HG03442 (cell line): ENCODE results near the gene NCOA6.
"Not testable (repeated sequence)": the region's sequence is repeated elsewhere in the genome, so short reads cannot be mapped to it uniquely, and the experiment has no call there.

Experiments
- ATAC-seq: cut with Tn5 transposase; IDR thresholded peaks from one replicate; pipeline ENCODE4 v1.9.1; 2021; ENCODE audit warnings: mild to moderate bottlenecking, moderate library complexity; ENCODE audit not compliant: unreplicated experiment

NCOA6 gene

DNA sequence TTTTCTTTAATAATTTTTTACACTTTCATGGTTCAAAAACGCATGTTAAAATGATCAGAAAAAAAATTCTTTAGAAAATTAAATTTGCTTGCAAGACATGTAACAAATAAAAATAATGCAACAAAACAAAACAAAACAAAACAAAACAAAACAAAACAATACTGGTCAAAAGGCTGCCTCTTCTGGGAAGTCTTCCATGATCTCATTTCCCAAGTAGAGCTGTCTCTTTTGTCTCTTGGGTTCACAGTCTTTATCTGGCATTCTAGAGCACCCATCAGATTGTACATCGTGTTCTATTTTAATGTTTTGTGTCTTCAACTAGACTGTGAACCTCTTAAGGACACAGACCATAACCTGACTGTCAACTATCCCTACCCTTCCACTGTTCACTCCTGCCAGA lies 96.0 kb downstream of the NCOA6 start:
- ATAC-seq, result no peak

DNA sequence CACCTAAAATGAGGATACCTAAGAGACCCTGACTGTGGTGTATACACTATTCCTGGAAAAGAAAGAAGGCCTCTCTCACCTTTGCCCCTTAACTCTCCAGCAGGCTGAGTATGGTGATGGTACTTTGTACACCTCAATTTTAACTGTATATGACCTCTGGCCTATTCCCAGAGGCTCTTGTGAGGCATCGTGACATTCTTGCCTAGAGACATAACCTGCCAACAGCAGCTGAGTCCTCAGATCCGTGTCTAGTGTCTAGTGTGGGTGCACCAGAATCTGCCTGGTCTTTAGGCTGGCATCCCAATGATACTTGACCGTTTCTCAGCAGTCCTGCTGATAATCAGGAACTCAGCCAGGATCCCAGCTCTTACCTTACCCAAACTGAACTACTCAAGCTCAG lies 101.3 kb downstream of the NCOA6 start:
- ATAC-seq, result no peak

DNA sequence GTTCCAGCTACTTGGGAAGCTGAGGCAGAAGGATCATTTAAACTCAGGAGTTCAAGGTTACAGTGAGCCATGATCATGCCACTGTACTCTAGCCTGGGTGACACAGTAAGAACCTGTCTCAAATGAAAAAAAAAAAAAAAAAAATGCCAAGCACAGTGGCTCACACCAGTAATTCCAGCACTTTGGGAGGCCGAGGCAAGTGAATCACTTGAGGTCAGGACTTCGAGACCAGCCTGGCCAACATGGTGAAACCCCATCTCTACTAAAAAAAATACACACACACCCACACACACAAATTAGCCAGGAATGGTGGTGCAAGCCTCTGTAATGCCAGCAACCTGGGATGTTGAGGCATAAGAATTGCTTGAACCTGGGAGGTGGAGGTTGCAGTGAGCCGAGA lies 102.9 kb downstream of the NCOA6 start:
- not testable (repeated sequence) for ATAC-seq

DNA sequence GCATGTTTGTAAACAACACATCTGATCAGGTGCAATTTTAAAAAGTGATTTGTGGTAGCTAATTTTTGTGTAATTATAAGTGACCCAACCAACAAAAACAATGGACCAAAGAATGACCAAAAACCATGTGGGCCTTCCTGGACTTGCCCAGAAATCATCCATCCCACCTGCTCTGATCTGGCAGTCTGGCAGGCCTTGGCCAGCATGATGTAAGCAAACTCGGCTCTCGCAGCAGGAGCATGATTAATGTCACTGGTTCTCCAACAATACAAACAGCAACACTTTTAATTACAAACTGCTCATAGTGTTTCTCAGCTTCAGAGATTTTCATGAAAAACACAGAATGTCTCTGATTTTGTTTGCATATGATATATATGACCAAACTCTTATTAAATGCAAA lies 105.2 kb downstream of the NCOA6 start:
- no peak for ATAC-seq

GRCh38 chr20:34719242-34720017 lies 106.0 kb downstream of the NCOA6 start:
- peak; percentile 88 for ATAC-seq

GRCh38 chr20:34717230-34718095 lies 108.0 kb downstream of the NCOA6 start:
- no peak for ATAC-seq

GRCh38 chr20:34716921-34717229 lies 108.6 kb downstream of the NCOA6 start:
- ATAC-seq, result no peak

- no peak for ATAC-seq
Observed at GRCh38 chr20:34715384-34715783, 110.1 kb downstream of the NCOA6 start.

GRCh38 chr20:34713944-34714515 lies 111.4 kb downstream of the NCOA6 start:
- ATAC-seq, result not testable (repeated sequence)

- no peak for ATAC-seq
Observed at GRCh38 chr20:34713194-34713943, 112.1 kb downstream of the NCOA6 start.

DNA sequence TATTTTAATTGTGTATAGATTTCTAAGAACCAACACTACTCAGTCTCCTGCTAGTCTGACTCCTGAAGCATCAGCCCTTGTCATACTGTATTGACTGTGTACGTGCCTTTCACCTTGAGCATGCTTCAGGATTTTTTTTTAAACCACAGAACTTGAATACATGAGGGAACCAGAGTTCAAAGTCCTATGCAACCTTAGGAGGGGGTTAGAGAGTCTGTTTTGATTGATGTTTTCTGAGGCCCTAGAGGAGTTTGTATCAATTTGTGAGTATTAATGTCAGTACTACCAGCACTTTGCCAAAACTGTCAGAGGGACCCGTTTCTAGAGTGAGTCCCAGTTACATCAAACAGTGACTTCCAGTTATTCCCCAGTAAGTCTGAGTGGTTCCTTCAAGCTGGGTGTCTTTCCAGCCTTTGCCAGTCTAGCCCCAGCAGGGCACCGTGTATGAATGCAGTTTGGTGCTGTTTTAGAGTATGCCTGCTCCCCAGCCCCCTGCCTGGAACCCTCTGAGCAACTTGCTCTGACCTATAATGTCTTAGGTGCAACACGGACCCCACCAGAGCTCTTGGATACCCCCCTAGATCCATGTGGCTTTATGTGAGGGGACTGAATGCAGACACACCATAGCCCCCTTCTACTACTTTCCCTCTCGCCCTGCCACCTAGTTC lies 112.8 kb downstream of the NCOA6 start:
- ATAC-seq, result no peak

GRCh38 chr20:34711813-34712430 lies 113.5 kb downstream of the NCOA6 start:
- no peak for ATAC-seq

- no peak for ATAC-seq
Observed at GRCh38 chr20:34710861-34711574, 114.4 kb downstream of the NCOA6 start.

DNA sequence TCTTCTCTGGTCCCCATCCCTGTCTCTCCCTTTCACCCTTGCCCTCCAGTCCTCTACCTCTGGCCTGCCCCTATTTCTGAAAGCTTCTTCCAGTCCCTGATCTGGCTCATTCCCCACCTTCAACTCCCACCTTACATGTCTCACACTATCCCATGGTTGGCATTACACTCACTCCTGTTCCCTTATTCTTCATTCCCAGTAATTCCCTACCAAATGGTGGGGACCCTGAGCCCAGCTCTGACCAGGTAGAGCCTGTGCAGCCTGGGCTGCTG lies 114.9 kb downstream of the NCOA6 start:
- no peak for ATAC-seq

- ATAC-seq, result peak; percentile 9
Observed at GRCh38 chr20:34709831-34710567, 115.5 kb downstream of the NCOA6 start.

GRCh38 chr20:34709044-34709830 lies 116.2 kb downstream of the NCOA6 start:
- peak; percentile 45 for ATAC-seq

DNA sequence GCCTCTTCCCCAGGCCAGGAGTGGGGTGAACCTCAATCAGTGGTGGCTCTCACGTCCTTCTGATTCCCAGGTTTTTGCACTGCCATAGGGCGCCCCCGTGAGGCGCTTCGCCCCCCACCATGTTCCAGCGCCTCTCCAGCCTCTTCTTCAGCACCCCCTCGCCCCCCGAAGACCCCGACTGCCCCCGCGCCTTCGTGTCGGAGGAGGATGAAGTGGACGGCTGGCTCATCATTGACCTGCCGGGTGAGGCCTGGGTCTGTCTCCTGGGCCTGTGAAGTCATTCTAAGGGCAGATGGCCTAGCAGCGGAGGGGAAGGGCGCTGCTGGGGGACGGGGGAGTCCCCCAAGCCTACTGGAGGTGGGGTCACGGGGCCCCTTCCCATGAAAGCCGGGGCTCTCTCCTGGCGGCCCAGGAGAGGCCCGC lies 116.8 kb downstream of the NCOA6 start:
- peak; percentile 10 for ATAC-seq
